H1 (cell line): ENCODE measurements around the gene CPTP. TPM values are rescaled to one million over a fixed set of nuclear protein-coding genes. Genes with fewer than 3 reads are reported as not detected.

ENCODE experiments used
- CTCF ChIA-PET: fragments of 300-600 bp; sonication (Branson Sonifier 250); formaldehyde crosslinking; loops from one replicate; lab custom pipeline; 2021; ENCODE audit not compliant: partially characterized antibody; lab: Charles Lee
- POLR2A ChIA-PET: fragments of 300-600 bp; sonication (Branson Sonifier 250); formaldehyde crosslinking; loops from one replicate; lab custom pipeline; 2021; ENCODE audit warnings: inconsistent platforms; ENCODE audit not compliant: partially characterized antibody; lab: Charles Lee
- DNase-seq, 2 experiments: peaks; one replicate each; pipeline versions ENCODE4 v3.0.0 to v3.0.0-alpha.2; 2010 to 2022; ENCODE audit warnings: low spot score in 2 of 2, low read depth in 1 of 2, mixed read lengths in 1 of 2
- FAIRE-seq: peaks from 2 replicates; lab custom pipeline; 2011; peaks lifted over from hg19 to GRCh38; lab: Jason Lieb, UNC
- H2AFZ ChIP-seq: 2 replicates; pipeline ENCODE4 v1.8.1; 2012; ENCODE audit warnings: low read length, inconsistent platforms
- H2AK5ac ChIP-seq: 2 replicates; pipeline ENCODE4 v1.6.1; 2013; ENCODE audit warnings: low read depth, low read length
- H2BK120ac ChIP-seq: replicated peaks from 2 replicates; pipeline ENCODE3; 2013; ENCODE audit warnings: low read depth, low read length, inconsistent platforms
- H2BK12ac ChIP-seq: 2 replicates; pipeline ENCODE4 v1.6.1; 2013; ENCODE audit warnings: low read depth, low read length
- H2BK15ac ChIP-seq: 2 replicates; pipeline ENCODE4 v1.6.1; 2013; ENCODE audit warnings: low read length
- H2BK20ac ChIP-seq: 2 replicates; pipeline ENCODE4 v1.6.1; 2013; ENCODE audit warnings: low read length
- H2BK5ac ChIP-seq: 2 replicates; pipeline ENCODE4 v1.6.1; 2013; ENCODE audit warnings: low read depth, low read length
- H3K14ac ChIP-seq: 2 replicates; pipeline ENCODE4 v1.6.1; 2013; ENCODE audit warnings: inconsistent platforms; ENCODE audit not compliant: insufficient read length
- H3K18ac ChIP-seq: 2 replicates; pipeline ENCODE4 v1.6.1; 2013; ENCODE audit warnings: low read length; ENCODE audit errors: extremely low read depth
- H3K23ac ChIP-seq: 2 replicates; pipeline ENCODE4 v1.6.1; 2013; ENCODE audit warnings: inconsistent platforms; ENCODE audit not compliant: insufficient read length
- H3K23me2 ChIP-seq: 2 replicates; pipeline ENCODE4 v1.6.1; 2013; ENCODE audit warnings: low read depth, low read length
- H3K27ac ChIP-seq: 2 replicates; pipeline ENCODE4 v1.6.1; 2011; ENCODE audit warnings: low read depth, low read length, inconsistent platforms
- H3K27me3 ChIP-seq, 4 experiments: replicated peaks in 1 of 4; 1 replicate in 1 of 4; 2 replicates in 3 of 4; pipeline versions ENCODE4 v1.6.1 to v1.8.1; 2011 to 2013; ENCODE audit warnings: low read length in 3 of 4, mild to moderate bottlenecking in 3 of 4, inconsistent platforms in 2 of 4, mixed read lengths in 2 of 4, moderate library complexity in 1 of 4; ENCODE audit not compliant: control insufficient read depth in 3 of 4, insufficient read depth in 3 of 4; ENCODE audit errors: extremely low read depth in 1 of 4
- H3K36me3 ChIP-seq, 4 experiments: 2 replicates each; pipeline versions ENCODE4 v1.6.1 to v1.8.1; 2011 to 2013; ENCODE audit warnings: mild to moderate bottlenecking in 4 of 4, low read length in 3 of 4, moderate library complexity in 2 of 4, control low read depth in 1 of 4, inconsistent platforms in 1 of 4; ENCODE audit not compliant: insufficient read depth in 4 of 4, control insufficient read depth in 2 of 4
- H3K4ac ChIP-seq: replicated peaks from 2 replicates; pipeline ENCODE3; 2013; ENCODE audit warnings: low read length, low read depth, mixed read lengths, inconsistent platforms; ENCODE audit not compliant: insufficient read length
- H3K4me1 ChIP-seq, 4 experiments: replicated peaks in 1 of 4; 1 replicate in 1 of 4; 2 replicates in 3 of 4; pipeline versions ENCODE4 v1.6.1 to v1.8.1; 2011 to 2013; ENCODE audit warnings: low read length in 3 of 4, inconsistent platforms in 2 of 4, mixed read lengths in 1 of 4; ENCODE audit not compliant: insufficient read depth in 4 of 4, control insufficient read depth in 3 of 4
- H3K4me2 ChIP-seq, 2 experiments: 2 replicates each; pipeline versions ENCODE4 v1.6.1 to v1.8.1; 2011 to 2013; ENCODE audit warnings: low read depth in 2 of 2, low read length in 2 of 2, control low read depth in 1 of 2, inconsistent platforms in 1 of 2, mild to moderate bottlenecking in 1 of 2; ENCODE audit not compliant: insufficient read depth in 1 of 2
- H3K4me3 ChIP-seq, 4 experiments: fragments of 200-600, 300-600 bp in 1 of 4; sonication (generic), shearing (Covaris generic), sonication (Bioruptor Twin) in 1 of 4; 2 replicates each; pipeline versions ENCODE4 v1.5.1 to v1.8.1; 2011 to 2016; ENCODE audit warnings: low read length in 4 of 4, low read depth in 3 of 4, control low read depth in 2 of 4, inconsistent platforms in 2 of 4, mild to moderate bottlenecking in 2 of 4, mixed read lengths in 1 of 4, moderate library complexity in 1 of 4; ENCODE audit not compliant: insufficient read depth in 2 of 4; ENCODE audit errors: extremely low read depth in 1 of 4
- H3K56ac ChIP-seq: replicated peaks from 2 replicates; pipeline ENCODE3; 2013; ENCODE audit warnings: low read depth, mild to moderate bottlenecking, mixed read lengths, low read length, inconsistent platforms; ENCODE audit not compliant: insufficient read length
- H3K79me1 ChIP-seq: 2 replicates; pipeline ENCODE4 v1.6.1; 2013; ENCODE audit warnings: low read depth, low read length, control low read depth
- H3K79me2 ChIP-seq, 2 experiments: 2 replicates each; pipeline versions ENCODE4 v1.6.1 to v1.8.1; 2012 to 2013; ENCODE audit warnings: low read length in 2 of 2, mild to moderate bottlenecking in 2 of 2, inconsistent platforms in 1 of 2; ENCODE audit not compliant: insufficient read depth in 2 of 2, control insufficient read depth in 1 of 2
- H3K9ac ChIP-seq, 4 experiments: replicated peaks in 1 of 4; 1 replicate in 1 of 4; 2 replicates in 3 of 4; pipeline versions ENCODE4 v1.6.1 to v1.8.1; 2011 to 2013; ENCODE audit warnings: low read depth in 3 of 4, low read length in 3 of 4, control low read depth in 2 of 4, mild to moderate bottlenecking in 2 of 4, moderate library complexity in 2 of 4, inconsistent platforms in 1 of 4; ENCODE audit errors: extremely low read depth in 1 of 4
- H3K9me3 ChIP-seq, 2 experiments: 2 replicates each; pipeline versions ENCODE4 v1.6.1 to v1.8.1; 2012 to 2013; ENCODE audit warnings: mild to moderate bottlenecking in 2 of 2, moderate library complexity in 2 of 2, control low read depth in 1 of 2, inconsistent platforms in 1 of 2, low read depth in 1 of 2, low read length in 1 of 2, mixed read lengths in 1 of 2; ENCODE audit not compliant: insufficient read depth in 2 of 2
- H4K20me1 ChIP-seq, 2 experiments: replicated peaks in 1 of 2; 2 replicates each; pipeline versions ENCODE3 to v1.8.1; 2011 to 2013; ENCODE audit warnings: inconsistent platforms in 2 of 2, low read length in 2 of 2, mild to moderate bottlenecking in 1 of 2; ENCODE audit not compliant: insufficient read depth in 2 of 2, control insufficient read depth in 1 of 2
- H4K5ac ChIP-seq: 2 replicates; pipeline ENCODE4 v1.6.1; 2013; ENCODE audit warnings: low read length, low read depth, mixed read lengths, inconsistent platforms; ENCODE audit not compliant: insufficient read length
- H4K8ac ChIP-seq: 2 replicates; pipeline ENCODE4 v1.8.0; 2013; ENCODE audit warnings: mild to moderate bottlenecking, moderate library complexity, low read length, inconsistent platforms; ENCODE audit not compliant: insufficient read depth; ENCODE audit errors: extremely low read depth
- H4K91ac ChIP-seq: replicated peaks from 2 replicates; pipeline ENCODE3; 2013; ENCODE audit warnings: low read length, mixed read lengths, inconsistent platforms; ENCODE audit not compliant: insufficient read length
- WGBS, 2 experiments: shearing (Covaris generic) in 1 of 2; methylation state at CpG; one replicate each; pipeline versions ENCODE4 v1.1.6 to v1.1.7; 2013 to 2015; ENCODE audit warnings: low lambda C conversion rate in 2 of 2, mixed read lengths in 2 of 2, inconsistent platforms in 1 of 2, low coverage in 1 of 2, missing lambda C conversion rate in 1 of 2; ENCODE audit not compliant: insufficient replicate concordance in 2 of 2, insufficient coverage in 1 of 2, insufficient read length in 1 of 2; ENCODE audit errors: extremely low coverage in 1 of 2, missing lambda C conversion rate in 1 of 2; 5-methylcytosine and 5-hydroxymethylcytosine counted together
- polyA plus RNA-seq, 7 experiments: library from polyadenylated mRNA; depleted of rRNA in 3 of 7; stranded (reverse) in 5 of 7; unstranded in 2 of 7; fragments of >200 nt in 5 of 7; fragments of 200-250 nt in 2 of 7; gene quantifications; 1 replicate in 5 of 7; 2 replicates in 1 of 7; 4 replicates in 1 of 7; pipeline versions ENCODE4 v1.2.1 to v1.2.3, GENCODE V29; 2011 to 2013; ENCODE audit warnings: missing spikeins in 2 of 7, mixed read lengths in 2 of 7
- total RNA-seq: library from RNA; stranded (reverse); fragmentation: NEBNext Ultra II Directional; extraction: Animal tissue kit (Norgen Biotek cat#: 25700); gene quantifications from 2 replicates; pipeline ENCODE4 v1.2.1, GENCODE V29; 2021
- TF ChIP-seq, protein P1 (sequence below): IDR thresholded peaks from 2 replicates; pipeline ENCODE4 v1.6.1; 2012; ENCODE audit warnings: low read length, inconsistent platforms

CPTP gene
- total and polyA plus RNA-seq, 2 of the 8 experiments (the other 6 are each of a cell fraction or from before 2014, with no cell fraction given), result 8.1 to 10.6 TPM

DNA sequence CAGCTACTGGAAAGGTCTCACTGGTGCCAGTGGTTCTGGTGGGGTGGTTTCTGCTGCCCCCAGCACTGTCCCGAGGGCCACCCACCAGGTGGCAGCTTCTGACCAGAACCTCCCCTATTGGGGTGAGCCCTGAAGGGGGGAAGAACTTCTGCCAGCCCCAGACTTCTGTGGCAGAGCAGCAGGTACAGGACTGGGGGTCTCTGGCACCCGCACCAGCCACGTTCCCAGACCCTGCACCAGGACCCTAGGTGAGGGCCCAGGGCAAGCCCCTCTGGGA lies 14.6 kb upstream of the CPTP start:
- Histone ChIP-seq H3K9me3 (no peaks in the 10 kb centered on the region), H3K23ac (no peak overlapping the region), H3K27me3 (peaks cover 0 to 4% (median 1%) of the 10 kb centered on the region in 4 experiments; a peak in 1 of 7 replicates), H3K18ac (no peak overlapping the region), H3K4me3 (peak overlapping the region in 1 of 4 experiments; percentile 98; a peak in 2 of 8 replicates), H3K36me3 (peaks cover 17 to 42% (median 36%) of the 10 kb centered on the region in 4 experiments), H4K8ac (peak overlapping the region; percentile 57; the same call in 1 of the 2 replicates), H2BK12ac (no peak overlapping the region), H2BK120ac (no peak overlapping the region), H4K20me1 (peaks cover 5 to 29% of the 10 kb centered on the region in 2 experiments), H3K4ac (no peak overlapping the region), H4K91ac (no peak overlapping the region), H3K4me2 (peak overlapping the region; percentile 66 to 78; a peak in 3 of 4 replicates), H3K27ac (no peak overlapping the region), H3K56ac (no peak overlapping the region), H2BK5ac (no peak overlapping the region), H3K79me1 (peaks cover 4% of the 10 kb centered on the region), H2AFZ (no peak overlapping the region), H2AK5ac (no peak overlapping the region), H2BK15ac (no peak overlapping the region), H4K5ac (no peak overlapping the region), H3K4me1 (peaks cover 0 to 36% (median 23%) of the 10 kb centered on the region in 4 experiments; a peak in 6 of 7 replicates), H3K9ac (no peak overlapping the region; a peak in 1 of 7 replicates), H2BK20ac (no peak overlapping the region), H3K79me2 (peaks cover 0 to 6% of the 10 kb centered on the region in 2 experiments; a peak in 1 of 4 replicates), H3K14ac (no peak overlapping the region), H3K23me2 (peaks cover 21% of the 10 kb centered on the region; the same call in 1 of the 2 replicates)
- ChIA-PET POLR2A (interaction anchor here (0.8 to 10.1 kb wide), 15 partner anchors 8 to 255 kb away, joined by 3 to 134 read pairs (median 4); partner anchors contain the start of genes CCNL2 and TAS1R3), CTCF (interaction anchor here (0.8 to 1.6 kb wide), 8 partner anchors 9 to 95 kb away, joined by 3 to 8 read pairs (median 3); no protein-coding TSS in a partner anchor)
- no peak for DNase-seq
- FAIRE-seq, result no peak
- WGBS, 2 experiments, result 89% methylated on average over 3 of the region's 3 CpGs; no CpG with 5 or more reads in 1 of the 2 experiments
- TF ChIP-seq, protein P1, sequence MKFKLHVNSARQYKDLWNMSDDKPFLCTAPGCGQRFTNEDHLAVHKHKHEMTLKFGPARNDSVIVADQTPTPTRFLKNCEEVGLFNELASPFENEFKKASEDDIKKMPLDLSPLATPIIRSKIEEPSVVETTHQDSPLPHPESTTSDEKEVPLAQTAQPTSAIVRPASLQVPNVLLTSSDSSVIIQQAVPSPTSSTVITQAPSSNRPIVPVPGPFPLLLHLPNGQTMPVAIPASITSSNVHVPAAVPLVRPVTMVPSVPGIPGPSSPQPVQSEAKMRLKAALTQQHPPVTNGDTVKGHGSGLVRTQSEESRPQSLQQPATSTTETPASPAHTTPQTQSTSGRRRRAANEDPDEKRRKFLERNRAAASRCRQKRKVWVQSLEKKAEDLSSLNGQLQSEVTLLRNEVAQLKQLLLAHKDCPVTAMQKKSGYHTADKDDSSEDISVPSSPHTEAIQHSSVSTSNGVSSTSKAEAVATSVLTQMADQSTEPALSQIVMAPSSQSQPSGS, result peak; percentile 58; the same call in 1 of the 2 replicates
